Activated CD4-positive, CD25-positive, alpha-beta regulatory T cell (primary cell): ENCODE measurements around the gene RWDD1.
"Not testable (repeated sequence)": the region's sequence is repeated elsewhere in the genome, so short reads cannot be mapped to it uniquely, and the experiment has no call there.

Experiments used
- DNase-seq, 4 experiments: peaks; one replicate each; lab custom pipeline; 2025; lab: John Stamatoyannopoulos, UW

The RWDD1 gene

DNA sequence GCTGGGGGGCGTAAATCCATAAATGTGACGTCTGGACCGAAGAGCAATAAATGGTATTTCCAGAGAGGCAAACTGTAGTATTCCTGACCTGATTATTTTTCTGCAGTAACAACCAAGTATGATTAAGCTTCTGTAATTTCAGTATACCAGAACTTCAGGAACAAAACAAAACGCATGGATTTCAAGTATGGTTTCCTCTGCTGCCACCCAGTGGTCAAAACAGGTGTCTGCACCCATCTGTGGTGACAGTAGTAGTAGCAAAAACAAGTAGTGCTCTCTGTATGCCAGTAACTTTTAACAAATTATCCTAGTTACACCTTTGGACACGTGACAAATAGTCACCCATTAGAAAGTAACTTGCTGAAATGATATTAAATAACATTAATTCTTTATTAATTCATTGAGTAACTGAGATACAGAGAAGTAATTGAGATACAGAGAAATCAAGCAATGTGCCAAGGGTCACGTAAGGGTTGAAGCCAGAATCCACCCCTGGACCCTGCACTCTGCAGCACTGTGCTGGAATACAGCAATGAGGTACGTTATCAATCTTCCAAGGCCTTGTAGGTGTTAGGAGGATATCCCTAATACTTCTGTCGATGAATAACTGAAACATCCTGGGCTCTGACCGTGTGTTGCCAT, 9.8 kb upstream of the RWDD1 start:
- peak; percentile 16 to 58 (median 23) for DNase-seq

DNA sequence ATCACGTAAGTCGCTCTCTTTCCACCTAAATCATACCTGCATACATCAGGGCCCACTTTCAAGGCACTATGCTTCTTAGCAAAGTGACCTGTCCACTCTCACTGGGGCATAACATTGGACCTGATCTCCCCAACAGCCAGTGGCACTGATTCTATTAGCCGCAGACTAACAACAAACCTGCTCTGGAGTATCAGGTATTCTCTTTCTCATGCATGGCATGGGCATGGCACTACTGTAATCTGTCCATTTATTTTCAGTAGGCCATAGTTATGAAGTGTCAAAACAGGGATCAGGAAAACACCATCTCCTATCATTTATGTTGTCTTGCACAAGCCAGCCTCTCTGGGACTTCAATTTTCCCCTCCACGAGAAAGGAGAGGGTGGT, 9.3 kb upstream of the RWDD1 start:
- DNase-seq = no peak

DNA sequence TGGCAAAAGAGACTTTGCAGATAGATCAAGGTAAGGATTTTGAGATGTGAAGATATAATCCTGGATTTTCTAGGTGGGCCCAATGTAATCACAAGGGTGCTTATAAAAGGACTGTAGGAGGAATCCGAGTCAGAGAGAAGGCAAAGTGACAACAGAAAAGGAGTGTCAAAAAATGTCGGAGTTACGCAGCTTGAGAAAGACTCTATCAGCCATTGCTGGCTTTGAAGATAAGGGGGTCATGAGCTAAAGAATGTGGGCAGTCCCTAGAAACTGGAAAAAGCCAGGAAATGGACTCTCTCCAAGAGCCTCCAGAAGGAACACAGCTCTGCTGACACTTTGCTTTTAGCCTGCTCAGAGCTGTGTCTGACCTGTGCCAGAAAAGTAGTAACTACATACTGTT, 8.7 kb upstream of the RWDD1 start:
- DNase-seq = no peak

DNA sequence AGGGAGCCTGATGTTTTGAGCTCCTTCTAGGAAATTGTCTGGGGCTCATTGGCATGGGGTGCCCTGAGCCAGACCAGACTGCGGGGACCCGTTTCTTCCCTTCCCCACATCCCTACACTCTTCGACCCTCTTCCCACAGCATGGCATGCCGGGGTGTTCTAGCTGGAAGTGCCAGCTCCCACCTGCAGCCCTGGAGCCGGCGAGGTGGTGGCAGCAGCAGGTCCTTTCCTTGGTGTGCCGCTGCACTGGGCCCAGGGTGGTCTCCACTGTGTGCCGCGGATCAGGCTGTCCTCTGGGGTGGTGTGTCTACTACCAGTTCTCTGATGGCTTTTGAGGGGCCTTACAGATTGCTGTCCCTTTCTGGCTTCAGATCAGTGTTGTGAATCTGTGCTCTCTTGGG, 7.5 kb upstream of the RWDD1 start:
- no peak for DNase-seq

DNA sequence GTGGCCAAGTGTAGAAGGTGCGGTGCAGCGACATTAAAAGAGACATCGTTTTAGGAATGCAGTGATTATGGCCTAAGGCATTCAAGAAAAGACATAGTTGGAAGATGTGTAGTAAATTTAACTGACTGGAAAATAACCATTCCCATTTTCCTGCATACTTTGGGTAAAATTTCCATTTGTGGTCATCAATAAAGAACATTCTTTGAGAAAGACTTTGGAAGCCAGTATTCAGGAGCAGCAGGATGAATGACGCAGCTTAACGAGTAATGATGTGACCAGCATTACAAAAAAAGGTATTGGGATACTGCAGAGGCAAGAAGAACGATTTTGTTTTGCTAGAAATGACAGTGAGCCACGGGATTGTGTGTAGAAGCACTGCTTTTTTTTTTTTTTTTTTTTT, 7.0 kb upstream of the RWDD1 start:
- no peak for DNase-seq

DNA sequence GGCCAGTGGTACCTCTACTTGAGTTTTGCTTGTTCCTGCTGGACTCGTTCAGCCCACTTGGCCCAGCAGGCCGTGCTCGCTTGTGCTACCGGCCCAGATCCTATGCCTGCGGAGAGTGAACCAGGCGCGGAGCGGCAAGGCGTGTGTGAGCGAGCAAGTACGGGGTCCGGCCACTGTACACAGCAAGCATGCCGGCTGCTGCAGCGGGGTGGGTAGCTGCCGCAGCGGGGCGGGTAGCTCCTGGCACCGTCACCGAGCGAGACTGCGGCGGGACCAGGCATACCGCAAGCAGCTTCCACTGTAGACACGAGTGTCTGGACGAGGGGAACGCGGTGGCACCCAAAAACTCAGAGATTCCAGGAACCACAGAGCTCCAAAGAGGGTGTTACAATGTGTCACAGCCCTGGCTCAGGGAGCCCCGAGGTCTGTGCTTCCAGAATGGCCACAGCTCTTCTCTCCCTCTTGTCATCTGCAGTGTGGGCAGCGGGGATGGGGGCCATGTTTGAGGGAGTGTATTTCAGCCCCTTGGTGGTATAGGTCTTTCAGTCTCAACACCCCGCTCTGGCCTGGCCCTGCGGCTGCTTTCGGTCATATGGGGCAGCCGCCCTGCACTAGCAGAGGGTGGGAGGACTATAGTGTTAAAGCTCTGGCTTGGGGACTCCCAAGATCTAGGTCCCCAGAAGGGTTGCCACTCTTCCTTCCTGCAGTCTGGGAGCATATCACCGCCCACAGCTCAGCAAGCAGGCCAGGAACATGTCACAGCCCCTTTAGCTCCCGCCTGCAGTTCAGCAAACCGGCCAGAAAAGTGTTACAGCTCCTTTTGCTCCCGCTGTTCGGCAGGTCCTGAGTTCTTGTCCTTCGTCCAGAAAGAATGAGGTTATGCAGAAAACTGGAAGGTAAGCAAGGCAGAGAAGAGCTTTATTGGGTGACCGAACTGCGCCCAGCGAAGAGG, 6.1 kb upstream of the RWDD1 start:
- no peak for DNase-seq

DNA sequence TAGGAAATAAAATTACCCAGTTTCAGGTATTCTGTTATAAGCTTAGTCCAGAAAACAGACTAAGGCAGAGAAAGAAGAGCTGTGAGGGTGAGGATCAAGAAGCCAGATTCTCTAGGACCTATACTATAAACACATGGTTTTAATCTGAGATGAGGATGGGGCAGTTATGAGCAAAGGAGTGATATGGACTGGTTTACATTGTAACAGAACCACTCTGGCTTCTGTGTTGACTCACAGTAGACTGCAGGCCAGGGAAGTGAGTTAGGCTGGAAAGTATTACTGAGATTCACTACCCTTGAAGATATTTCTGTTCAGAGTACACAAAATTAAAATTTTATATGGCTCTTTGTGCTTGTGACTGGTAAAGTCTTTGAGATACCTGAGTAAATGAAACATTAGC, 3.2 kb upstream of the RWDD1 start:
- DNase-seq = no peak

DNA sequence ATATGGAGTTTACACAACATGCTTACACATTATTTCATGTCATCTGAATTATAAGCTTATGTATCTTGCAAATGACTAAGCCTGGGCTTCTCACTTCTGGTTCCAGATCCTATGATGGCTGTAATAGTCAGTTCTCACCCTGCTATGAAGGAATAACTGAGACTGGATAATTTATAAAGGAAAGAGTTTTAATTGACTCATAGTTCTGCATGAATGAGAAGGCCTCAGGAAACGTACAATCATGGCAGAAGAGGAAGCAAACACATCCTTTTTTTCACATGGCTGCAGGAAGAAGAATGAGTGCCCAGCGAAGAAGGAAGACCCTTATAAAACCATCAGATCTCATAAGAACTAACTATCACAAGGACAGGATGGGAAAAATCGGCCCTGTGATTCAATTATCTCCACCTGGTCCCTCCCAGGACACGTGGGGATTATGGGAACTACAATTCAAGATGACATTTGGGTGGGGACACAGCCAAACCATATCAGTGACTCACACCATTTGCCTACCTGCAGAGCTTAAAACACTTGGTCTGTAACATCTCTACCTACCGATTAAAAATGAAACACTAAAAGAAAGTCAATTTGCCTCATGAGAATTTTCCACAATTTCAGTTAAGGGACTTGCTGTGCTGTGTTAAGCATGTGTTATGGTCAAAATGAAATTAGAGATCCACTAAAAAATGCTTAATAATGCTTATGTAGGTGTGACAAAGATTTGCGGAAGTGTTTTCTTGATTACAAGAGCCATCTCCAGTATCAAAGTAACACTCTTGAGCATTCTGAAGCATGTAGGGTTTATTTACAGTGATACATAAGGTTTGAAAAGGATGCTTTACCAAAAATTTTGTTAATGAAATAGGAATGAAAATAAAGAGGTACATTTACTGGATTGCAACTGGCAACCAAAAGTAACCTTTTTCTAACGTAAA, 2.2 kb upstream of the RWDD1 start:
- no peak for DNase-seq

DNA sequence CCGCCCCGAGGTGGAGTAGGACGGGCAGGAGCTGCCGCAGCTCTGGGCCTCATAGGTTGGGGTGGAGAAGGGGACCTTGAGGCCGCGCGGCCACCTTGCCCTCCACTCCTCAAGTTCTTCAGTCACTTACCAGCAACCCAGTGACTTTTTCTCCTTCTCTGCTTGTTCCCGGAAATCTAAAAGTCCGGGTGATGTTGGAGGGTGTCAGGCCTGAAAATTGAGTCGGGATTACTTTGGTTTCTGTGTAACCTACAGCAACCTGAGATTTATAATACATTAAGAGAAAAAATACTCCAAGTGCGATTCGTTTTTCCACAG, 338 bp downstream of the RWDD1 start:
- no peak for DNase-seq

DNA sequence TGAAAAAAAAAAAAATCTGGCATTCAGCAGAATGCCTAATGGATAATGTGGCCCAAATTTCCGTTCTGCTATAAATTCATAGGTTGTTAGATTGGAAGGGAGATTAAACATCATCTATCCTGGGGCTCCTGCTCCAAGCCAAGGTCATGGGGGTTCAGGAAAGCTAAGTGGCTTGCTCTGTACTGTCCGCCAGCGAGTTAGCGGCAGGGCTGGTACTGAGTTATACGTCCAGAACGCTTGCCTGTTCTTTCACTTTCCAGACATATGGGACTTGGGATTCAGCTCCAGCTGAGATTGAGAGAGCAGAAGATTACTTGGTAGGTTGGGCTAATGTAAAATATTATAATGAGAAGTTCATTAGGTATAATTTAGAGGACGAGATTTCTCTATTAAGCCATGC, 858 bp downstream of the RWDD1 start:
- DNase-seq = no peak

DNA sequence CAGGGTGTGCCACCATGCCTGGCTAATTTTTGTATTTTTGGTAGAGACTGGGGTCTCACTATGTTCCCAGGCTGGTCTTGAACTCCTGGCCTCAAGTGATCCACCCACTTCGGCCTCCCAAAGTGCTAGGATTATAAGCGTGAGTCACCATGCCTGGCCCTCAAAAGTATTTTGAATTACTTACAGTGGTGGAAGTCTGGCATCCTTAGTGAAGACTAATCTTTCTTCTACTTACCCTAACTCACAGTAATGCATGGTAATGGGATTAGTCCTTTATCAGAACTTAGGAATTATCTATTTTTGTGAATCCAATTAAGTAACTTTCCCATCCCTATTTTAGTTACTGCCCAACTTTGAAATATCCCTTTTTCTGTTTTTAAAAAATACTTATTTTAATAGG, 3.9 kb downstream of the RWDD1 start:
- no peak for DNase-seq

DNA sequence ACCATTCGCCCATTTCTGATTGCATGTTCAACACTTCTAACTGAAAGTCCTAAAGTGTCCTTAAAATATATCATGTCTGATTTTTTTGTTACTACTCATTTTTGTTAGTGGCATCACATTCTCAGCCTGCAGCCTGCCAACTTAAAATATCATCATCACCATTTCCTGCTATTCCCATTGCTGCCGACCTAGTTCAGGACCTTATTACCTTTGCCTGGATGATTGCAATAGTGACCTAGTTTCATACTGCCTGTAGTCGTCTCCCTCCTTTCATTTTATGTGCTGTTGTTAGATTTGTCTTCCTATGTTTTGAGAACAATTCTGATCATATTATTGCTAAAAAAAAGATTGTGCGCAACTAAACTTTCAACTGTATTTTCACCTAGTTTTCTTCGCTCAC, 6.2 kb downstream of the RWDD1 start:
- DNase-seq = no peak

DNA sequence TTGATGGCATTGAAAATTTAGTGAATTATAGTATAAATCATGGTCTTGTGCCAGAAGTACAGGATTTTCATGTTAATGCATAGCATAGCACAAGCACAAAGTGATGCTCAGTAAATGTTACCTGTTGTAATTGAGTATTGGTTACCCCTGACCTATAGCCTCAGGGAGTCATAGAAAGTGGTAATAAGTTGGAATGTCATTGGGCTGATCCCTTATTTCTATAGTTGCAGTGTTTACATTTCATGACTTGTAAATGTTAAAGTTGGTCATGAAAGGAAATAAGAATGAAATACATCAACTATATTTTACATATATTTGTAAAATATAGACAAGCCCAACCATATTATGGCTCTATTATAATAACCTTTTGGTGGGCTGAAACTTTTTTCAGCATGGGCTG, 7.0 kb downstream of the RWDD1 start:
- DNase-seq = no peak

DNA sequence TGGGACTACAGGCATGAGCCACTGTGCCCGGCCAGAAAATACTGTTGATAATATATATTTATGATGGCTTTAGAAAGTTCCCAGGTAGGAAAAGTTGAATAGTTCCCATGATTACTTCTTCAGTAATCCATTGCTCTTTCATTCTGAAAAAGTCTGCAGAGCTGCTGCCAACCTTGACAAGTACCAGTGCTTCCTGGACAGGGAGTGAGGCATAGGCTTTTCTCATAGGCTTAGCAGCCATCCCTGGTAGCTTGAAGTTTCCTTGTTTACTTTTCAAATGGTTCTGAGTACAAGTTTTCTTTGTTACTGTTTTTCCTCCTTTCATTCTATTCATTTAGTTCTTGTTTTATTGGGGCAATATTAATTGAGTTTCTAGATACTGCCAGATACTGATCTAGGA, 7.8 kb downstream of the RWDD1 start:
- no peak for DNase-seq

DNA sequence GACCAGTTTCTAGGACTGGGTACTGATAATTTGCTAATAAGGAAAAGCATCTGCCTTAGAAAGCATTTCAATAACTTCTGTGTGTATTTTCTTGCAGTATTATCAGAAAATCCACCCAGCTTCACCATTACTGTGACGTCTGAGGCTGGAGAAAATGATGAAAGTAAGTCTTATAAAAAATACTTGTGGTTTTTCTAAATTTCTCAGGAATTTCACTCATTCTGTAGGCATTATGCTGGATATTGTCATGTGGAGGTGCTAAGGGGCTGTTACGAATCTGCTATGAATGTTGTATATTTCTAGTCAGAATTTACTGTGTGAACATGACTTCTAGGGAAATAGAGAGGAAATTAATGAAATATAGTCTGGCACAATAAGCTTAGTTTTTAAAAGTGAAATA, 8.9 kb downstream of the RWDD1 start:
- no peak for DNase-seq

DNA sequence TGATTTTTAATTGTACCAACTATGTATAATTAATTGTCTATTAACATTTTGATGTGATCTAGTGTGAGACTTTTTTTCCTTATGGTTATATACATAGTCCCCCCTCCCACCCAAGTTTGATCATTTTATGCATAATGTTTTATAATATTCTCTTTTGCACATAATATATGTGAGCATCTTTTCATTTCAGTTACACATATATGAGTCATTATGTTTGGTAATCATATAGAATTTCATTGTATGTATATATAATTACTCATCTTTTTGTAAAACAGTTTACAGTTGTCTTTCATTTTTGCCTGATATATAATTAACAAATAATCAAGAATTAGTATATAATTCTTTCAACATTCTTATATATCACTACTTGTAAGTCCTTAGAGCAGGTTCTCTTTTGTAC, 15.0 kb downstream of the RWDD1 start:
- no peak for DNase-seq

DNA sequence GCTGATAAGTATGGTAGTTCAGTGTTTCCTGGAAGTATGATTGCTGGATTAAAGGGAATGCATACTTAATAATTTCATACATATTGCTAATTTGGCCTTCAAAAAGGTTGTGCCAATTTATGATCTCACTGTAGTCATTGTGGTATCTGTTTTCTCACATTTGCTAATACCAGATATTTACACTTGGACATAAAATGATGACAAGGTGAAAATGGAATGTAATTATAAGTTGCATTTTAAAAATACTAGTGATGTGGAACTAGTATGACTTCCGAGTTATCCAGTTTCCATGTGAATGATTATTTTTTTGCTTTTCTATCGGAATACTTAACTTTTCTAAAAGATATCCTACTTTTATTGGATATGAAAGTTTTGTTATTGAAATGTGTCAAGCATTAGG, 15.4 kb downstream of the RWDD1 start:
- DNase-seq = no peak

DNA sequence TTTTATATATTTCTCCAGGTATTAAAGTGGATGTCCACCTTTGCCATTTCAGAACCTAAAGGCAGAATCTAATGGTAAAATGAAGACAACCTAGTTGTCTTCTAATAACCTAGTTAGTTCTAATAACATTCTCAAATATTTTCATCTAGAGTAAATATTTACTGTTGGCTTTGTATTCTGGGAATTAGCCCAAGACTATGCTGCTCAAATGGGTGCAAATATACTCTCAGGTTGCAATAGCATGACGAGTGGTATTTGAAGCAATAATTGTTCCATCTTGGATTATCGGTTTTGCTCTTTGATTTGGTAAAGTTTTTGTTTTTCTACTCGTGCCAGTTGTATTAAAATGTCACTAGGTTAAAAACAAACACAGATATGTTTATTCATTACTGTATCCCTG, 23.9 kb downstream of the RWDD1 start:
- no peak for DNase-seq

DNA sequence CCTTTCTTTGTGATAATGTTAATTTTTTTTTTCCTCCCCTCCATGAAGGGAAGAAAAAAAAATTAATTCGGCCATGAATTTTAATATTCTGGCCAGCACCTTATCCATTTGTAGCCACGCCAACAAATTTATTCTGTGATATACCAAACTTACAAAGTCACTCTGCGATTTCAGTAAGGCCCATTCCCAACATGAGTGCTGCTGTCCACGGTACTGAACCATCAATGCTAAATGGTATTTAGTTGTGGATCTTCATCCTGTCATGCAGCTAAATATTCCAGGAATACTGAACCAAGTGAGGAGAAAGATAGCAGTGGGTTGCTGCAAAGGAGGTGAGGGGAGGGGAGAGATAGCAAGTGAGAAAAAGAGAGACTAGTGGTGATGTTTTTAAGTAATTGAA, 25.5 kb downstream of the RWDD1 start:
- DNase-seq = no peak

DNA sequence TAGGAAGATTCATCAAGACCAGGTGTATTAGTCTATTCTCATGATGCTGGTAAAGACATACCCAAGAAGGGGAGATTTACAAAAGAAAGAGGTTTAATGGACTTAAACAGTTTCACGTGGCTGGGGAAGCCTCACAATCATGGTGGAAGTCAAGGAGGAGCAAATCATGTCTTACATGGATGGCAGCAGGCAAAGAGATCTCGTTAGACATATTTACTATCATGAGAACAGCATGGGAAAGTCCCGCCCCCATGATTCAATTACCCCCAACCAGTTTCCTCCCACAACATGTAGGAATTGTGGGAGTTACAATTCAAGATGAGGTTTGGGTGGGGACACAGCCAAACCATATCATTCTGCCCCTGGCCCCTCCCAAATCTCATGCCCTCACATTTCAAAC, 32.6 kb downstream of the RWDD1 start:
- not testable (repeated sequence) for DNase-seq

DNA sequence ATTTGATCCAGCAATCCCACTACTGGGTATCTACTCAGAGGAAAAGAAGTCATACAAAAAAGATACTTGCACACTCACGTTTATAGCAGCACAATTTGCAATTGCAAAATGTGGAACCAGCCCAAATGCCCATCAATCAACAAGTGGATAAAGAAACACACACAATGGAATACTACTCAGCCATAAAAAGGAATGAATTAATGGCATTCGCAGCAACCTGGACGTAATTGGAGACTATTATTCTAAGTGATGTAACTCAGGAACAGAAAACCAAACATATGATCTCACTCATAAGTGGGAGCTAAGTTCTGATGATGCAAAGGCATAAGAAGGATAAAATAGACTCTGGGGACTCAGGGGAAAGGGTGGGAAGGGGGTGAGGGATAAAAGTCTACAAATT, 33.6 kb downstream of the RWDD1 start:
- DNase-seq = not testable (repeated sequence)

DNA sequence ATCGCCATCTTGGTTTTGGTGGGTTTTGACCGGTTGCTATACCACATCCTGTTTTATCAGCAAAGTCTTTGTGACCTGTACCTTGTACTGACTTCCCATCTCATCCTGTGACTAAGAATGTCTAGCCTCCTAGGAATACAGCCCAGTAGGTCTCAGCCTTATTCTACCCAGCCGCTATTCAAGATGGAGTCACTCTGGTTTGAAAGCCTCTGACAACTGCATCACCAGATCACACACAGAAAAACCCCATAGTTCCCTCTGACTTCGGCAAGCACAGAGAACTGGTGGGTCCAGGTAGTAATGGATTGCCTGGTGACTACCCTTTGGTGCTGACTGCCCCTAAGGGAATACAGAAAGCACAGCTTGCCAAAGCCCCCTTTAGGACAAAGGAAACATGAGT, 34.6 kb downstream of the RWDD1 start:
- DNase-seq = no peak

DNA sequence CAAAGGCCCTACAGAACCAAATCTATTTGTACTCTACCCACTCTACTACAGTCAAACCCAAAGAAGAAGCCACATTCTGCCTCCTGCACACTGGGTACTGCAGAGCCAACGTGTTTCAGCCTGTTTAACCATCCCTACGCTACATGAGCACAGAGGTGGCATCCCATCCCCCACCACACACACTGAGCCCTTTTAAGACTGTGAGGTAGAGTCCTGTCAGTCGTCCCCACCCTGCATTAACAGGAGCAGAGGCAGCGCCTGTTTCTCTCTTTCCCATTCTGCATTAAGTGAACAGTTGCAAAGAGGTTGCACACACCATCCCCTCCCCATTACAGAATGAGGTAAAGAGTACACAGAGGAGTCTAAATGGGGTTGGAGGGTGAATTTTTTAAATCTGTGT, 39.8 kb downstream of the RWDD1 start:
- DNase-seq = no peak
